BJ (cell line): ENCODE measurements around the gene MEIOB. TPM values are rescaled to one million over a fixed set of nuclear protein-coding genes. Genes with fewer than 3 reads are reported as not detected.
"Not testable (repeated sequence)": the region's sequence is repeated elsewhere in the genome, so short reads cannot be mapped to it uniquely, and the experiment has no call there.

ENCODE experiments used
- CTCF ChIA-PET: fragments of 350-600 bp; formaldehyde crosslinking; extraction: SDS; loops from one replicate; lab custom pipeline; 2021; ENCODE audit warnings: antibody characterized with exemption, inconsistent platforms; lab: Yijun Ruan, JAX
- POLR2A ChIA-PET: fragments of 300-600 bp; sonication (Branson Sonifier 250); formaldehyde crosslinking; extraction: SDS; loops from one replicate; lab custom pipeline; 2021; ENCODE audit warnings: antibody characterized with exemption; lab: Charles Lee
- DNase-seq: peaks from one replicate; pipeline ENCODE4 v3.0.0-alpha.2; 2011; ENCODE audit warnings: low read depth
- H3K27me3 ChIP-seq: 2 replicates; pipeline ENCODE4 v1.6.0; 2011; ENCODE audit warnings: low read length; ENCODE audit not compliant: control insufficient read depth, insufficient read depth
- H3K36me3 ChIP-seq: 2 replicates; pipeline ENCODE4 v1.5.1; 2011; ENCODE audit warnings: low read length; ENCODE audit not compliant: control insufficient read depth, insufficient read depth
- H3K4me3 ChIP-seq: 2 replicates; pipeline ENCODE4 v1.5.1; 2011; ENCODE audit warnings: low read depth, mild to moderate bottlenecking, control low read depth, low read length
- CTCF ChIP-seq: IDR thresholded peaks from 2 replicates; pipeline ENCODE4 v1.5.1; 2011; ENCODE audit warnings: low read depth, mild to moderate bottlenecking, control low read depth, inconsistent platforms, low read length, moderate library complexity; ENCODE audit not compliant: insufficient read depth
- polyA minus RNA-seq: library from RNA; depleted of rRNA, polyadenylated mRNA; stranded (reverse); fragments of >200 nt; gene quantifications from 2 replicates; pipeline ENCODE4 v1.2.3, GENCODE V29; 2011; rRNA and poly(A)+ RNA removed
- polyA plus RNA-seq: library from polyadenylated mRNA; depleted of rRNA; stranded (reverse); fragments of >200 nt; gene quantifications from 2 replicates; pipeline ENCODE4 v1.2.3, GENCODE V29; 2011; rRNA removed

The MEIOB gene
- polyA plus RNA-seq (0.25 and 0.28 TPM in 2 replicates), polyA minus RNA-seq (not detected in 2 replicates)

- CTCF ChIA-PET = interaction anchor here (3.4 kb wide), 1 partner anchor 57 kb away, joined by 17 read pairs; no protein-coding TSS in a partner anchor
- no peak for DNase-seq
- H3K36me3 ChIP-seq = no peaks in the 10 kb centered on the region
Observed at GRCh38 chr16:1871974-1872635, at the start of gene MEIOB. Gene MEIOB, minus strand, starts transcription at chr16:1872164. Its CDS starts 3,989 bp downstream, at chr16:1868175.

GRCh38 chr16:1920727-1921171 lies 48.8 kb upstream of the MEIOB start:
- Histone ChIP-seq H3K36me3 (no peaks in the 10 kb centered on the region), H3K4me3 (no peak overlapping the region), H3K27me3 (peaks cover 49% of the 10 kb centered on the region)
- CTCF ChIA-PET = no interaction called here
- no peak for TF ChIP-seq CTCF
- DNase-seq = no peak
- POLR2A ChIA-PET = no interaction called here

More at GRCh38 chr16:1871974-1872635, at the start of gene MEIOB:
- no peak for TF ChIP-seq CTCF
- peaks cover 2% of the 10 kb centered on the region; the same call in 1 of the 2 replicates for H3K27me3 ChIP-seq
- peak within 1 kb of the TSS; percentile 18 for H3K4me3 ChIP-seq
- POLR2A ChIA-PET = no interaction called here

GRCh38 chr16:1920122-1920521 lies 48.2 kb upstream of the MEIOB start:
- CTCF ChIA-PET = interaction anchor here (1.4 kb wide), 1 partner anchor 9 kb away, joined by 5 read pairs; no protein-coding TSS in a partner anchor
- H3K4me3 ChIP-seq, H3K36me3 ChIP-seq, POLR2A ChIA-PET, DNase-seq: not testable (repeated sequence)
- peaks cover 54% of the 10 kb centered on the region for H3K27me3 ChIP-seq

- no peak overlapping the region for H3K4me3 ChIP-seq
- TF ChIP-seq CTCF = no peak
- ChIA-PET POLR2A (no interaction called here), CTCF (interaction anchor here (0.6 to 1.4 kb wide), 2 partner anchors 9 to 25 kb away, joined by 3 to 5 read pairs; no protein-coding TSS in a partner anchor)
- H3K27me3 ChIP-seq = peaks cover 59% of the 10 kb centered on the region
- no peaks in the 10 kb centered on the region for H3K36me3 ChIP-seq
- no peak for DNase-seq
Observed at GRCh38 chr16:1919327-1919998, 47.5 kb upstream of the MEIOB start.

- no peak for DNase-seq
- H3K4me3 ChIP-seq = no peak within 1 kb of the TSS
- ChIA-PET CTCF (interaction anchor here (0.6 to 1.4 kb wide), 2 partner anchors 10 to 24 kb away, joined by 3 to 5 read pairs; no protein-coding TSS in a partner anchor), POLR2A (no interaction called here)
- peaks cover 61% of the 10 kb centered on the region for H3K27me3 ChIP-seq
- no peak for TF ChIP-seq CTCF
- H3K36me3 ChIP-seq = no peaks in the 10 kb centered on the region
Observed at GRCh38 chr16:1918351-1919326, 46.7 kb upstream of the MEIOB start, which contains the start of gene HS3ST6. Gene HS3ST6, minus strand, starts transcription at chr16:1918415. Its CDS starts 92 bp downstream, at chr16:1918323.
